Caco-2 (cell line): ENCODE results near the gene ZNF414. TPM values are rescaled to one million over a fixed set of nuclear protein-coding genes. Genes with fewer than 3 reads are reported as not detected.

Source experiments
- BruUV-seq: library from RNA; stranded (reverse); fragments of 400-500 nt; replicated peaks from 2 replicates; lab custom pipeline; 2021; lab: Mats Ljungman, UMichigan
- CTCF ChIA-PET: fragments of 300-600 bp; sonication (Branson Sonifier 250); formaldehyde crosslinking; loops from one replicate; lab custom pipeline; 2022; ENCODE audit warnings: antibody characterized with exemption; lab: Charles Lee
- POLR2A ChIA-PET: fragments of 300-600 bp; sonication (Branson Sonifier 250); formaldehyde crosslinking; loops from one replicate; lab custom pipeline; 2022; ENCODE audit warnings: antibody characterized with exemption; lab: Charles Lee
- DNase-seq, 2 experiments: peaks; one replicate each; pipeline versions ENCODE4 v3.0.0 to v3.0.0-alpha.2; 2020 to 2022
- H3K27me3 ChIP-seq: replicated peaks from 2 replicates; pipeline ENCODE4 v1.6.0; 2011; ENCODE audit warnings: low read length; ENCODE audit not compliant: control insufficient read depth, insufficient read depth
- H3K36me3 ChIP-seq: 2 replicates; pipeline ENCODE4 v1.5.1; 2011; ENCODE audit warnings: low read length; ENCODE audit not compliant: control insufficient read depth, insufficient read depth
- H3K4me1 ChIP-seq: fragments of 250-450 bp; sonication (Bioruptor Pico); 2 replicates; pipeline ENCODE4 v1.5.1; 2020; ENCODE audit warnings: mild to moderate bottlenecking
- H3K4me3 ChIP-seq: 2 replicates; pipeline ENCODE4 v1.5.1; 2011; ENCODE audit warnings: low read depth, mild to moderate bottlenecking, control low read depth, low read length
- H3K9me3 ChIP-seq: fragments of 250-450 bp; sonication (Bioruptor Pico); 2 replicates; pipeline ENCODE4 v1.5.1; 2020; ENCODE audit warnings: mild to moderate bottlenecking, moderate library complexity
- H3K27ac Mint-ChIP-seq: one replicate; pipeline ENCODE4 v1.8.0; 2022; ENCODE audit warnings: mixed read lengths; ENCODE audit not compliant: unreplicated experiment
- H3K27me3 Mint-ChIP-seq: one replicate; pipeline ENCODE4 v1.8.0; 2022; ENCODE audit warnings: mixed read lengths; ENCODE audit not compliant: insufficient read depth, unreplicated experiment
- H3K36me3 Mint-ChIP-seq: one replicate; pipeline ENCODE4 v1.8.0; 2022; ENCODE audit warnings: mild to moderate bottlenecking, mixed read lengths; ENCODE audit not compliant: insufficient read depth, unreplicated experiment
- H3K4me1 Mint-ChIP-seq: one replicate; pipeline ENCODE4 v1.8.0; 2022; ENCODE audit warnings: low read depth, mixed read lengths; ENCODE audit not compliant: unreplicated experiment
- H3K4me3 Mint-ChIP-seq: one replicate; pipeline ENCODE4 v1.8.0; 2022; ENCODE audit warnings: mild to moderate bottlenecking, moderate library complexity, mixed read lengths; ENCODE audit not compliant: unreplicated experiment
- H3K9me3 Mint-ChIP-seq: one replicate; pipeline ENCODE4 v1.8.0; 2022; ENCODE audit warnings: mixed read lengths; ENCODE audit not compliant: unreplicated experiment
- CTCF ChIP-seq, 2 experiments: fragments of 200-600 bp in 1 of 2; IDR thresholded peaks; 1 replicate in 1 of 2; 2 replicates in 1 of 2; pipeline versions ENCODE4 v1.5.1 to v1.8.0; 2011 to 2022; ENCODE audit warnings: antibody characterized with exemption in 1 of 2, control low read depth in 1 of 2, inconsistent platforms in 1 of 2, low read depth in 1 of 2, low read length in 1 of 2, mild to moderate bottlenecking in 1 of 2, moderate library complexity in 1 of 2; ENCODE audit not compliant: insufficient read depth in 1 of 2, severe bottlenecking in 1 of 2, unreplicated experiment in 1 of 2
- intact Hi-C: fragments of 100-400 bp; cut with micrococcal nuclease; formaldehyde crosslinking; loops from one replicate; pipeline ENCODE4 v1.10.0; 2022; ENCODE audit not compliant: unreplicated experiment
- total RNA-seq: library from RNA; stranded (reverse); gene quantifications from 2 replicates; pipeline ENCODE4 v1.2.3, GENCODE V29; 2022

ZNF414 gene
- total RNA-seq, 1 experiment from 2014 or later: 25.0 TPM

- intact Hi-C loops: no loop called here
- TF ChIP-seq CTCF (IDR thresholded peaks at IDR 0.05; ENCODE audit: insufficient read depth in 1 of 2, low read depth in 1 of 2, low read length in 1 of 2, severe bottlenecking in 1 of 2, unreplicated experiment in 1 of 2): no peak
- no peaks in the 10 kb centered on the region; the same call in 1 of the 2 replicates for H3K36me3 ChIP-seq
- ChIA-PET POLR2A (no interaction called here), CTCF (no interaction called here)
- Mint-ChIP-seq H3K4me1 (peaks cover 18% of the 10 kb centered on the region), H3K27ac (no peak overlapping the region), H3K4me3 (no peak overlapping the region), H3K9me3 (no peaks in the 10 kb centered on the region), H3K36me3 (no peaks in the 10 kb centered on the region), H3K27me3 (no peaks in the 10 kb centered on the region)
- no peaks in the 10 kb centered on the region for H3K9me3 ChIP-seq
- H3K4me1 ChIP-seq: peaks cover 6% of the 10 kb centered on the region; the same call in 1 of the 2 replicates
- H3K4me3 ChIP-seq: no peak overlapping the region
- no peaks in the 10 kb centered on the region for H3K27me3 ChIP-seq
- DNase-seq: no peak
- no TSS peak for BruUV-seq
Measured at GRCh38 chr19:8530061-8530679, 16.2 kb upstream of the ZNF414 start.

- Histone ChIP-seq H3K36me3 (no peaks in the 10 kb centered on the region; the same call in 1 of the 2 replicates), H3K4me1 (peaks cover 6% of the 10 kb centered on the region; the same call in 1 of the 2 replicates), H3K4me3 (no peak overlapping the region), H3K27me3 (no peaks in the 10 kb centered on the region), H3K9me3 (no peaks in the 10 kb centered on the region)
- no peaks in the 10 kb centered on the region for H3K9me3 Mint-ChIP-seq
- POLR2A ChIA-PET: interaction anchor here (0.6 kb wide), 1 partner anchor 35 kb away, joined by 4 read pairs; no protein-coding TSS in a partner anchor
- DNase-seq: no peak
- TF ChIP-seq CTCF (IDR thresholded peaks at IDR 0.05; ENCODE audit: insufficient read depth in 1 of 2, low read depth in 1 of 2, low read length in 1 of 2, severe bottlenecking in 1 of 2, unreplicated experiment in 1 of 2): no peak
- CTCF ChIA-PET: no interaction called here
- intact Hi-C loops: loop anchor here (5.0 kb wide), 1 partner anchor 1298 kb away; the partner anchor contains the start of gene UBL5
- H3K36me3 Mint-ChIP-seq: no peaks in the 10 kb centered on the region
- peaks cover 18% of the 10 kb centered on the region for H3K4me1 Mint-ChIP-seq
- no peak overlapping the region for H3K4me3 Mint-ChIP-seq
- H3K27me3 Mint-ChIP-seq: no peaks in the 10 kb centered on the region
- H3K27ac Mint-ChIP-seq: no peak overlapping the region
- BruUV-seq: no TSS peak
Measured at GRCh38 chr19:8529369-8530006, 15.5 kb upstream of the ZNF414 start.

- H3K36me3 ChIP-seq: no peaks in the 10 kb centered on the region; the same call in 1 of the 2 replicates
- H3K9me3 Mint-ChIP-seq: no peaks in the 10 kb centered on the region
- intact Hi-C loops: loop anchor here (5.0 kb wide), 1 partner anchor 1299 kb away; the partner anchor contains the start of gene UBL5
- peaks cover 6% of the 10 kb centered on the region; the same call in 1 of the 2 replicates for H3K4me1 ChIP-seq
- DNase-seq: no peak
- no peak for TF ChIP-seq CTCF (IDR thresholded peaks at IDR 0.05; ENCODE audit: insufficient read depth in 1 of 2, low read depth in 1 of 2, low read length in 1 of 2, severe bottlenecking in 1 of 2, unreplicated experiment in 1 of 2)
- H3K4me3 ChIP-seq: no peak overlapping the region
- no peaks in the 10 kb centered on the region for H3K9me3 ChIP-seq
- no peaks in the 10 kb centered on the region for H3K27me3 ChIP-seq
- no peaks in the 10 kb centered on the region for H3K36me3 Mint-ChIP-seq
- ChIA-PET CTCF (no interaction called here), POLR2A (no interaction called here)
- H3K4me3 Mint-ChIP-seq: no peak overlapping the region
- peaks cover 18% of the 10 kb centered on the region for H3K4me1 Mint-ChIP-seq
- no peak overlapping the region for H3K27ac Mint-ChIP-seq
- H3K27me3 Mint-ChIP-seq: no peaks in the 10 kb centered on the region
- BruUV-seq: no TSS peak
Measured at GRCh38 chr19:8528500-8528899, 14.5 kb upstream of the ZNF414 start.
